GM13977 (cell line): ENCODE measurements around the gene ABCE1.

ENCODE experiments used
- DNase-seq: peaks from one replicate; pipeline ENCODE4 v3.0.0; 2012; ENCODE audit warnings: low spot score
- in situ Hi-C: fragments of 300-500 bp; cut with MboI; formaldehyde crosslinking; loops from one replicate; pipeline ENCODE4 v1.12.0; 2022; ENCODE audit warnings: low sequenced_read_pairs, low pct_unique_long_range_greater_than_20kb, mixed read lengths, inconsistent platforms; ENCODE audit not compliant: unreplicated experiment
- TF ChIP-seq, protein P1 (sequence below): IDR thresholded peaks from 2 replicates; pipeline ENCODE4 v1.5.1; 2012; ENCODE audit warnings: mild to moderate bottlenecking, control low read depth; ENCODE audit not compliant: insufficient read depth; ENCODE audit errors: extremely low read depth, missing control alignments

ABCE1 gene

DNA sequence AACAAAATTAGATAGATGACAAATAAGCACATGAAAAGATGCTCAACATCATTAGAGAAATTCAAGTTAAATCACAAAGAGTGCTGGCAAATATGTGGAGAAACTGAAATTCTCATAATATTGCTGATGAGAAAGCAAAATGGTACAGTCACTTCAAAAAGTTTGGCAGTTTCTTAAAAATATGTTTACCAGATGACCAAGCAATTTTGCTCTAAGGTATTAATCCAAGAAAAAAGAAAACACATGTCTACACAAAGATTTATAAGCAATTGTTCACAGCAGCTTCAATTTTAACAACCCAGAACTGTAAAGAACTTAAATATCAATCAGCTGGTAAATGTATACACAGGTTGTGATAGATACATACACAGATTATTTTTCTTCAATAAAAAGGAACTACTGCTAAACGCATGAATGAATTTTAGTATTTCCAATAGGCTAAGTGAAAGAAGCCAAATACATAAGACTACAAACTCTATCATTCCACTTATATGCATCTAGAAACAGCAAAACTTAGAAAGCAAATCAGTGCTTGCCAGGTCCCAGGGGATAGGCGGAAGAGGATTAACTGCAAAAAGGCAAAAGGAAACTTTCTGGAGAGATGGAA, 70.6 kb downstream of the ABCE1 start:
- DNase-seq = no peak
- in situ Hi-C loops = no loop called here
- TF ChIP-seq, protein P1, sequence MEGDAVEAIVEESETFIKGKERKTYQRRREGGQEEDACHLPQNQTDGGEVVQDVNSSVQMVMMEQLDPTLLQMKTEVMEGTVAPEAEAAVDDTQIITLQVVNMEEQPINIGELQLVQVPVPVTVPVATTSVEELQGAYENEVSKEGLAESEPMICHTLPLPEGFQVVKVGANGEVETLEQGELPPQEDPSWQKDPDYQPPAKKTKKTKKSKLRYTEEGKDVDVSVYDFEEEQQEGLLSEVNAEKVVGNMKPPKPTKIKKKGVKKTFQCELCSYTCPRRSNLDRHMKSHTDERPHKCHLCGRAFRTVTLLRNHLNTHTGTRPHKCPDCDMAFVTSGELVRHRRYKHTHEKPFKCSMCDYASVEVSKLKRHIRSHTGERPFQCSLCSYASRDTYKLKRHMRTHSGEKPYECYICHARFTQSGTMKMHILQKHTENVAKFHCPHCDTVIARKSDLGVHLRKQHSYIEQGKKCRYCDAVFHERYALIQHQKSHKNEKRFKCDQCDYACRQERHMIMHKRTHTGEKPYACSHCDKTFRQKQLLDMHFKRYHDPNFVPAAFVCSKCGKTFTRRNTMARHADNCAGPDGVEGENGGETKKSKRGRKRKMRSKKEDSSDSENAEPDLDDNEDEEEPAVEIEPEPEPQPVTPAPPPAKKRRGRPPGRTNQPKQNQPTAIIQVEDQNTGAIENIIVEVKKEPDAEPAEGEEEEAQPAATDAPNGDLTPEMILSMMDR = no peak

DNA sequence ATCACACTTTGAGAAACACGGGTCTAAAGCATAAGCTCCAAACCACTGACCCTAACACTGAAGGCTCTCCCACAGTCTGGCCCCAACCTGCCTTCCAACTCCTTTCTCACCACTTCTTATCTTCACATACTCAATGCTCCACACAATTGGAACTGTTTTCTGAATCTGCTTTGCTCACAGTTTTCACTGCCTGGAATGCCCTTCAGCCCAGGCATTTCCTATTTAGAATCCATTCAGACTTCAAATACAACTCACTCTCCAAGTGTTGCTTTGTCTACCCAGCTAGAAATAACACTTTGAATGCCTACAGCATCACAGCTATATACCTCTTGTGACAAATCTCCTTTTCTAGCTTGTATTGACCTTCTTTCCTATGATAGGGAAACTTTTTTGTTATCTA, 72.1 kb downstream of the ABCE1 start:
- in situ Hi-C loops = no loop called here

DNA sequence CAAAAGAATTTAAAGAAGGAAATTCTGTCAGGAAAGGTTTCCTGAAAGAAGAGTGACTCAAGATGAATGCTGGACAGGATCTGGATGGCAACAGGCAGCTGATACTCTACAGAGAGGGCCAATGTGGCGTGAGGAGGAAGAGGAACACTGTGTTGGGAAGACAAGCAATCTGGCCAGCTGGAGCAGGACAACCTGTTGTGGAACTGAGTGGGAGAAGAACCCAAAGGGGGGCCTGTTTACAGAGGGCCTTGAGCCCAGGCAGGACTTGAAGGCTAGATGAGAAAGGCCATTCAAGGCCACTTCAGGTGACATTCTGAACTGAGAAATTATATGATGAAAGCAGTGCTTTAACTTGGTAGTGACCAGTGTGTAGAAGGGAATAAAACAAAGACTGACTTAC, 73.8 kb downstream of the ABCE1 start:
- no peak for DNase-seq
- in situ Hi-C loops = no loop called here
- TF ChIP-seq, protein P1 = no peak

More for the DNA sequence above, 72.1 kb downstream of the ABCE1 start:
- DNase-seq = no peak
- TF ChIP-seq, protein P1 = no peak

DNA sequence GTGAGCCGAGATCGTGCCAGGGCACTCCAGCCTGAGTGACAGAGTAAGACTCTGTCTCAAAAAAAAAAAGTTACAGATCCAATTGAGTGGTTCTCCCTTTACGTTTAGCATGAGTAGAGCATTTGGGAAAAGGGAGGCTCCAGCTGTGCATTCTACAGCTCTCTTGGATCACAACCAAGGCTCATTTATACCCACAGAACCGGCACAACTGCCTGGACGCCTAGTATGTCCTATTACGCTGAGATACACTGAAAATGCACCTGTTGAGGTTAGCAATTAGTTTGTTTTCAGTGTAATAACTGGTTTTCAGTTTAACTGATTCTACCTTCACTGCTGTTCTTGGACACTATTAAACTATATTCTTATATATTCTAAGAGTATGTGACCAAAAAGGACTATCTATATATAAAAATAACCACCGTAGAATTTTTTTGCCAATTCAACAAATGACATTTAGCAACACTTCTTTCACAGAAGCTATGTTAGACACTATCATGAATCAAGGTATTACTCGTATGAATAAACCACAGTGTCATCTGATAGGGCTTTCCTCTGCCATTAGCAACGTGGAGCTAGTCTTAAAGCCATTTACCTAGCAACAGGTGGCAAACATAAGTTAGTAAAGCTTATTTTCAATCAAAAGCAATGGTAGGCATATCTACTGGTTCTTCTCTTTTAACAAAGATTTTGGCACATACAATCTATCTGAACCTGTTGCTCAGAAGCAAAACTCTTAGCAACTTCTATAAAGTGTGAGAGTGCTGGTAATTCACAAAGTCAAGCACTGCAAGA, 78.7 kb downstream of the ABCE1 start:
- DNase-seq = no peak
- in situ Hi-C loops = no loop called here

DNA sequence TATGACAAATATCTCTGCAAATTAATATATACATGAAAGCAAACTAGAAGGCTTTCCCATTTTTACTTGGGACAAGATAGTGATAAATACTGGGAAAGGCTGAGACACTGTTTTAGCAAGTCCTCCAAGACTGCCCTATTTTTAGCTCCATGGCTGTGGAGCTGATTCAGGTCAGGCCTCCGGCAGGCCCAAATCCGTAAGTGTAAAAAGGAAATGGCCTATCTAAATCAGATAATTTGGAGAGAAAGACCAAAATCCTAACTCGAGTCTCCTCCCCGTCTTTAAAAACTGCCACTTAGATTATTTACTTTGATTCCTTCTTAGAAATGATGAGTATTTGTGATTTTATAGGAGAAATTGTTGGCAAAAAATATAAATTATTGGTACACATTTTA, 79.4 kb downstream of the ABCE1 start:
- no peak for DNase-seq
- TF ChIP-seq, protein P1 = no peak
- in situ Hi-C loops = no loop called here

More for the DNA sequence above, 78.7 kb downstream of the ABCE1 start:
- TF ChIP-seq, protein P1 = no peak

DNA sequence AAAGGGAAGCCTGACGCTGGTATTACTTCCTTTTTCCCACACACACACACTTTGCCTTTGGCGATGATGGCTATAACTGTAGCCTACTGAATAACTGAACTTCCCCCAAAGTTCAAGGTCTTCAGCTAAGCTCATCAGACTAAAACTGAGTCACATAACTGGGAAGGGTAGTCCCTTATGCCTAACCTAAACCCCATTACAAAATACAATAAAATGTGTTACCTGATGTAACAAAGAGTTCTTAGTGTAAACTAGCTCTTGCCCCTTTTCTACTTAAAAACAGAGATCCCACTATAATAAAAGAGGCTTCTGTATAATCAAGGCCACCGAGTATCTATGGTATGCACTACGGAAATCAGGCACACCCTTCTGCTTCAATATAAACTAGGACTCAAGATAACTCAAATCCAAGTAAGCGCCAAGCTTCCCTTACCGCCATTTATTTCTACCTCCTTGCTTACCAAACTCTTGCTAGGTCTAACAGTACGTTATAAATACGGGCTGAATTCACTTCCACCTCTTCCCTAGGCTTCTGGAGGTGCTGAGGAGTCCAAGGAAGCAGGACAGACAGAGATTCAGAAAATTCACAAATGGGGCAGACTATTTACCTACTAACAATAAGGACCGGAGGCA, 79.9 kb downstream of the ABCE1 start:
- TF ChIP-seq, protein P1 = no peak
- DNase-seq = no peak
- in situ Hi-C loops = no loop called here
